Epithelial cell of esophagus (primary cell): Measurements from ENCODE around the gene NKAPL.

Experiments
- DNase-seq: peaks from one replicate; pipeline ENCODE4 v3.0.0; 2010; ENCODE audit warnings: low read depth
- H3K4me3 ChIP-seq: 2 replicates; pipeline ENCODE4 v1.5.1; 2011; ENCODE audit warnings: mild to moderate bottlenecking, low read length, control low read depth
- CTCF ChIP-seq: IDR thresholded peaks from 2 replicates; pipeline ENCODE4 v1.5.1; 2011; ENCODE audit warnings: low read depth, mild to moderate bottlenecking, low read length, control low read depth, inconsistent platforms; ENCODE audit not compliant: insufficient read depth; ENCODE audit errors: missing control alignments

NKAPL gene

GRCh38 chr6:28277746-28278145 lies 18.6 kb downstream of the NKAPL start:
- DNase-seq, result no peak
- H3K4me3 ChIP-seq, result no peak overlapping the region
- no peak for TF ChIP-seq CTCF

GRCh38 chr6:28280595-28281287 lies 21.6 kb downstream of the NKAPL start:
- no peak for DNase-seq
- no peak for TF ChIP-seq CTCF
- peak overlapping the region; percentile 65 for H3K4me3 ChIP-seq

GRCh38 chr6:28281288-28282064 lies 22.4 kb downstream of the NKAPL start, which contains the start of gene PGBD1:
PGBD1 (plus strand) TSS chr6:28281572; CDS start chr6:28283814, 2,242 bp downstream.
- DNase-seq, result peak; percentile 77
- TF ChIP-seq CTCF, result no peak

GRCh38 chr6:28282926-28283325 lies 23.8 kb downstream of the NKAPL start:
- TF ChIP-seq CTCF, result no peak
- H3K4me3 ChIP-seq, result no peak overlapping the region
- no peak for DNase-seq

More at GRCh38 chr6:28281288-28282064, 22.4 kb downstream of the NKAPL start, which contains the start of gene PGBD1:
- H3K4me3 ChIP-seq, result peak within 1 kb of the TSS; percentile 65

- DNase-seq, result no peak
- H3K4me3 ChIP-seq, result no peak overlapping the region
- TF ChIP-seq CTCF, result no peak
Observed at GRCh38 chr6:28291573-28291972, 32.5 kb downstream of the NKAPL start.

- TF ChIP-seq CTCF, result no peak
- DNase-seq, result no peak
- H3K4me3 ChIP-seq, result no peak overlapping the region
Observed at GRCh38 chr6:28295326-28295725, 36.2 kb downstream of the NKAPL start.
